GM12878 (cell line): ENCODE results near the gene PCDHA10.

Experiments
- PAX5 ChIP-seq: IDR thresholded peaks from 2 replicates; pipeline ENCODE4 v1.6.1; 2011; ENCODE audit warnings: low read depth, low read length, borderline replicate concordance
- POLR2A ChIP-seq: IDR thresholded peaks from 2 replicates; pipeline ENCODE4 v1.6.1; 2011; ENCODE audit warnings: low read depth, mild to moderate bottlenecking, low read length
- POLR2AphosphoS5 ChIP-seq: IDR thresholded peaks from 2 replicates; pipeline ENCODE4 v1.6.1; 2011; ENCODE audit warnings: mild to moderate bottlenecking, low read length, inconsistent platforms
- TF ChIP-seq, protein P1 (sequence below), 3 experiments: IDR thresholded peaks in 2 of 3; conservative IDR thresholded peaks in 1 of 3; 2 replicates each; pipeline ENCODE4 v1.5.1; 2011; ENCODE audit warnings: low read depth in 3 of 3, low read length in 3 of 3, mild to moderate bottlenecking in 3 of 3, control low read depth in 2 of 3, moderate library complexity in 2 of 3, inconsistent platforms in 1 of 3, mixed read lengths in 1 of 3; ENCODE audit not compliant: control insufficient read depth in 2 of 3, insufficient read depth in 1 of 3; ENCODE audit errors: extremely low read depth in 1 of 3

DNA sequence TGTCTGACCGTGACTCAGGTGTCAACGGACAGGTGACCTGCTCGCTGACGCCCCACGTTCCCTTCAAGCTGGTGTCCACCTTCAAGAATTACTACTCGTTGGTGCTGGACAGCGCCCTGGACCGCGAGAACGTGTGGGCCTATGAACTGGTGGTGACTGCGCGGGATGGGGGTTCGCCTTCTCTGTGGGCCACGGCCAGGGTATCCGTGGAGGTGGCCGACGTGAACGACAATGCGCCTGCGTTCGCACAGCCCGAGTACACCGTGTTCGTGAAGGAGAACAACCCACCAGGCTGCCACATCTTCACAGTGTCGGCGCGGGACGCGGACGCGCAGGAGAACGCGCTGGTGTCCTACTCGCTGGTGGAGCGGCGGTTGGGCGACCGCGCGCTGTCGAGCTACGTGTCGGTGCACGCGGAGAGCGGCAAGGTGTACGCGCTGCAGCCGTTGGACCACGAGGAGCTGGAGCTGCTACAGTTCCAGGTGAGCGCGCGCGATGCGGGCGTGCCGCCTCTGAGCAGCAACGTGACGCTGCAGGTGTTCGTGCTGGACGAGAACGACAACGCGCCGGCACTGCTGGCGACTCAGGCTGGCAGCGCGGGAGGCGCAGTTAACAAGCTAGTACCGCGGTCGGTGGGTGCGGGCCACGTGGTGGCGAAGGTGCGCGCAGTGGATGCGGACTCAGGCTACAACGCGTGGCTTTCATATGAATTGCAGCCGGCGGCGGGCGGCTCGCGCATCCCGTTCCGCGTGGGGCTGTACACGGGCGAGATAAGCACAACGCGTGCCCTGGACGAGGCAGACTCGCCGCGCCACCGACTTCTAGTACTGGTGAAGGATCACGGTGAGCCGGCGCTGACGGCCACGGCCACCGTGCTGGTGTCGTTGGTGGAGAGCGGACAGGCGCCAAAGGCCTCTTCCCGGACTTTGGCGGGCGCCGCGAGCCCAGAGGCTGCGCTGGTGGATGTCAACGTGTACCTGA, 14.8 kb downstream of the PCDHA10 start:
- TF ChIP-seq POLR2A (no peak), POLR2AphosphoS5 (no peak), PAX5 (no peak)
- TF ChIP-seq, protein P1, sequence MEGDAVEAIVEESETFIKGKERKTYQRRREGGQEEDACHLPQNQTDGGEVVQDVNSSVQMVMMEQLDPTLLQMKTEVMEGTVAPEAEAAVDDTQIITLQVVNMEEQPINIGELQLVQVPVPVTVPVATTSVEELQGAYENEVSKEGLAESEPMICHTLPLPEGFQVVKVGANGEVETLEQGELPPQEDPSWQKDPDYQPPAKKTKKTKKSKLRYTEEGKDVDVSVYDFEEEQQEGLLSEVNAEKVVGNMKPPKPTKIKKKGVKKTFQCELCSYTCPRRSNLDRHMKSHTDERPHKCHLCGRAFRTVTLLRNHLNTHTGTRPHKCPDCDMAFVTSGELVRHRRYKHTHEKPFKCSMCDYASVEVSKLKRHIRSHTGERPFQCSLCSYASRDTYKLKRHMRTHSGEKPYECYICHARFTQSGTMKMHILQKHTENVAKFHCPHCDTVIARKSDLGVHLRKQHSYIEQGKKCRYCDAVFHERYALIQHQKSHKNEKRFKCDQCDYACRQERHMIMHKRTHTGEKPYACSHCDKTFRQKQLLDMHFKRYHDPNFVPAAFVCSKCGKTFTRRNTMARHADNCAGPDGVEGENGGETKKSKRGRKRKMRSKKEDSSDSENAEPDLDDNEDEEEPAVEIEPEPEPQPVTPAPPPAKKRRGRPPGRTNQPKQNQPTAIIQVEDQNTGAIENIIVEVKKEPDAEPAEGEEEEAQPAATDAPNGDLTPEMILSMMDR (IDR thresholded peaks at IDR 0.05 in 2 of 3, conservative IDR thresholded peaks at IDR 0.05 in 1 of 3; ENCODE audit: control insufficient read depth in 2 of 3, extremely low read depth in 1 of 3, insufficient read depth in 1 of 3, low read depth in 3 of 3, low read length in 3 of 3), result no peak
